ENCODE measurements around the gene AGRP.

AGRP gene

DNA sequence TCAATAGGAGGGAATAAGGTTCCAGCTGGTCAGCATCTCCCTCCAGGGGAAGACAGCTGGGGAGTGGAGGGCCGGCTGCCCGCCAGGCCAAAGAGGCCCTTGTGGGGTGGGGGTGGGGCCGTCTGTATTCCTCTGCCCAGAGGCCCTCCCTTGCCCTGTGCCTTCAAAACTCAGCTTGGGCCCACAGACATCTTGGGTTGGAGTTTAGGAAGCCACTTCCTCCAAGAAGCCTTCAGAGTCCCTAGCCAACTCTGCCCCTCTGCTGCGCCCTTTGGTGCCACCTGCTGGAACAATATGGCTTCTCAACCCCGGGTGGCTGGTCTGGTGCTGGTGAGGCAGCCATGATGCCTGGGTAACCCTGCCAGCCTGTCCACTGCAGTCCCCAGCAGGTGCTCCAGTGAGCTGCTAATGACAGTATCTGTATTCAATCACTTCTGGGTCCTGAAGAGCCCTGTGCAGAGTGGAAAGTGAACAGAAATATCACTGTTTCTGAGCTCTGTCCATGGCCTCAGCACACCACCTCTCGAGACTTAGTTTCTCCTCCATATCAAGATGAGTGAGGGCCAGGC is 35.8 kb downstream of the AGRP start:
- TF ChIP-seq EZH2phosphoT487 (IDR thresholded peaks at IDR 0.05; ENCODE audit: borderline replicate concordance, low read length): no peak
- TF ChIP-seq, protein P1, sequence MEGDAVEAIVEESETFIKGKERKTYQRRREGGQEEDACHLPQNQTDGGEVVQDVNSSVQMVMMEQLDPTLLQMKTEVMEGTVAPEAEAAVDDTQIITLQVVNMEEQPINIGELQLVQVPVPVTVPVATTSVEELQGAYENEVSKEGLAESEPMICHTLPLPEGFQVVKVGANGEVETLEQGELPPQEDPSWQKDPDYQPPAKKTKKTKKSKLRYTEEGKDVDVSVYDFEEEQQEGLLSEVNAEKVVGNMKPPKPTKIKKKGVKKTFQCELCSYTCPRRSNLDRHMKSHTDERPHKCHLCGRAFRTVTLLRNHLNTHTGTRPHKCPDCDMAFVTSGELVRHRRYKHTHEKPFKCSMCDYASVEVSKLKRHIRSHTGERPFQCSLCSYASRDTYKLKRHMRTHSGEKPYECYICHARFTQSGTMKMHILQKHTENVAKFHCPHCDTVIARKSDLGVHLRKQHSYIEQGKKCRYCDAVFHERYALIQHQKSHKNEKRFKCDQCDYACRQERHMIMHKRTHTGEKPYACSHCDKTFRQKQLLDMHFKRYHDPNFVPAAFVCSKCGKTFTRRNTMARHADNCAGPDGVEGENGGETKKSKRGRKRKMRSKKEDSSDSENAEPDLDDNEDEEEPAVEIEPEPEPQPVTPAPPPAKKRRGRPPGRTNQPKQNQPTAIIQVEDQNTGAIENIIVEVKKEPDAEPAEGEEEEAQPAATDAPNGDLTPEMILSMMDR (IDR thresholded peaks at IDR 0.05; ENCODE audit: low read depth, low read length, poor library complexity, severe bottlenecking): peak; percentile 82
- Histone ChIP-seq H4K20me1 (ENCODE audit: control insufficient read depth, insufficient read depth, low read depth, low read length) (peaks cover 5% of the 10 kb centered on the region; the same call in 1 of the 2 replicates), H3K4me2 (ENCODE audit: low read length) (no peak overlapping the region), H3K36me3 (ENCODE audit: control insufficient read depth, low read length) (peaks cover 6% of the 10 kb centered on the region; the same call in 1 of the 2 replicates), H3K9me2 (replicated peaks; ENCODE audit: control insufficient read depth, low read length) (no peaks in the 10 kb centered on the region), H3K9me3 (ENCODE audit: control insufficient read depth, insufficient read depth, low read length) (no peaks in the 10 kb centered on the region), H3K4me1 (ENCODE audit: control insufficient read depth, low read length) (no peaks in the 10 kb centered on the region), H3F3A (ENCODE audit: control insufficient read depth, insufficient read depth) (no peaks in the 10 kb centered on the region), H3K27ac (ENCODE audit: low read depth, low read length) (no peak overlapping the region), H3K4me3 (ENCODE audit: low read length) (no peak overlapping the region), H3K27me3 (ENCODE audit: control insufficient read depth, low read length) (no peaks in the 10 kb centered on the region), H3K79me2 (ENCODE audit: control insufficient read depth, low read length) (0 out of 2 replicates have a peak, but pooled peaks cover 4% of the 10 kb centered on the region)

DNA sequence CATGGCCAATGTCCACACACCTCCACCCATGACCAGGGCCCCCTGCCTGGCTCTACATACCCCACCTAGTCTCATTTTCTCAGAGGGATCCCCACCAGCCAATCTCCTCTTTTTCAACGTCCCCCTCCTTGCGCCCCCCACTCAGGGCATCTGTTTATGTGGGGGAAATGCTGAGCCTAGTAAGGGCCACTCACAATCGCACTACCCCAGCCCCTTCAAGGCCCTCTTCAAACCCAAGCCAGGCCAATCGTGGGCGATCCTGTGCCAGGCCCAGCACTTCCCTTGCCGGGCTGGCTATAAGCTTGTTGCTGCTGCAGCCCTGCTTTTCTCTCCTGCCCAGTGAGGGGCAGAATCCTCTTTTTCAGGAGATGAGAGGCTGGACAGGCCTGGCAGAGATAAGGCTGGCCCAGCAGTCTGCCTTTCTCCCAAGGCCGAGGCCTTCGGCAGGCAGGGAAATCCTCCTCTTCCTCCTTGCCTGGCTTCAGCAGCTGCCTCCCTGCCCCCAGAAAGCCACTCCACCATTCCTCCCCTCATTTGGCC is 36.3 kb downstream of the AGRP start:
- Histone ChIP-seq H3K79me2 (ENCODE audit: control insufficient read depth, low read length) (0 out of 2 replicates have a peak, but pooled peaks cover 4% of the 10 kb centered on the region), H3K4me3 (ENCODE audit: low read length) (no peak overlapping the region), H3K36me3 (ENCODE audit: control insufficient read depth, low read length) (peaks cover 6% of the 10 kb centered on the region; the same call in 1 of the 2 replicates), H3K9me3 (ENCODE audit: control insufficient read depth, insufficient read depth, low read length) (no peaks in the 10 kb centered on the region), H3K9me2 (replicated peaks; ENCODE audit: control insufficient read depth, low read length) (no peaks in the 10 kb centered on the region), H3F3A (ENCODE audit: control insufficient read depth, insufficient read depth) (no peaks in the 10 kb centered on the region), H3K27me3 (ENCODE audit: control insufficient read depth, low read length) (no peaks in the 10 kb centered on the region), H3K27ac (ENCODE audit: low read depth, low read length) (no peak overlapping the region), H4K20me1 (ENCODE audit: control insufficient read depth, insufficient read depth, low read depth, low read length) (peaks cover 5% of the 10 kb centered on the region; the same call in 1 of the 2 replicates), H3K4me1 (ENCODE audit: control insufficient read depth, low read length) (no peaks in the 10 kb centered on the region), H3K4me2 (ENCODE audit: low read length) (no peak overlapping the region)
- TF ChIP-seq EZH2phosphoT487 (IDR thresholded peaks at IDR 0.05; ENCODE audit: borderline replicate concordance, low read length): no peak
- TF ChIP-seq, protein P1 (IDR thresholded peaks at IDR 0.05; ENCODE audit: low read depth, low read length, poor library complexity, severe bottlenecking): no peak

DNA sequence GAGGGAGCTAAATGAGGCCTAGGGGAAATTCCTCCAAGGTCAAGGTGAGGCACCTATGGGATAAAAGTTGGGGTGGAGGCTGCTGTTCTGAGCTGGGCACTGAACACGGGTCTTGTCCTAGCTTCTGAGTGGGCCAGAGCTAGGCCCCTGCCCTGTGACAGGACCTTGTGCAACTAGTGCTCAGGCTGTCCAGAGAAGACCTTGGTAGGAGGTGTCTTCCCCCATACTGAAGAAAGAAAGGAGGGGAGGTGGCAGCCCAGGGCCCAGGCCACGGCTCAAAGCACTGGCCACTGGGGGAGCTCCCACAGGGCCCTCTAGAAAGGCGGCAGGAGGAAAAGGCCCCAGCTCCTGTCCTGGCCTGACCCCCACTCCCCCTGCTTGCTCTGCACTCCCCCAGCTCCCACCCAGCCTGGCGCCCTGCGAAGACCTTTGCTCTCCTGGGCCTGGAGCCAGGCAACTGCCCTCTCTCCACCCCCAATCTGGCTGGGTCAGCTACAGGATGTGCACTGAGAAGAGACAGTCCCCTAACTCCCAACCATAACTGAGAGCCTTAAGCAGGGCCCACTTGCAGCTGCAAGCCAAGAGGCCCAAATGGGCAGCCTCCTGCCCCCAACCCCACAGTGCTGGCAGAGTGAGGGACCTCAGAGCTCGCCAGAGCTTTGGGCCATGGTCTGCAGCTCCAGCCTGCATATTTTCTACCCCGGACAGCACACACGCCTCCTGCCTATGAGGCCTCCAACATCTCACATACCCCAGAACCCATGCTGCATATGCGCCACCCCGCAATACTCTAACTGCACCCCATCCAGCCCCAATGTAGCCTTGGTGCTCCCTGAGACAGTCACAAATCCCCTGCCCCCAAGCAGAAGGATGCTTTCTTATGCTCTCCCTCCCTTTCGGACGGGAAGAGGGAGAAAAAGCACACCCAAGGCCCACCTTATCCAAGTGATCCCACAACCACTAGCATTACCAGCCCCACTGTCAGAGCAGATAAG is 37.1 kb downstream of the AGRP start:
- TF ChIP-seq, protein P1 (IDR thresholded peaks at IDR 0.05; ENCODE audit: low read depth, low read length, poor library complexity, severe bottlenecking): no peak
- TF ChIP-seq EZH2phosphoT487 (IDR thresholded peaks at IDR 0.05; ENCODE audit: borderline replicate concordance, low read length): no peak
- no peaks in the 10 kb centered on the region for H3K27me3 ChIP-seq (ENCODE audit: control insufficient read depth, low read length)
- no peak overlapping the region for H3K27ac ChIP-seq (ENCODE audit: low read depth, low read length)
- H3K9me3 ChIP-seq (ENCODE audit: control insufficient read depth, insufficient read depth, low read length): no peaks in the 10 kb centered on the region
- no peak overlapping the region for H3K4me2 ChIP-seq (ENCODE audit: low read length)
- peaks cover 5% of the 10 kb centered on the region; the same call in 1 of the 2 replicates for H4K20me1 ChIP-seq (ENCODE audit: control insufficient read depth, insufficient read depth, low read depth, low read length)
- 0 out of 2 replicates have a peak, but pooled peaks cover 4% of the 10 kb centered on the region for H3K79me2 ChIP-seq (ENCODE audit: control insufficient read depth, low read length)
- H3K9me2 ChIP-seq (replicated peaks; ENCODE audit: control insufficient read depth, low read length): no peaks in the 10 kb centered on the region
- H3K4me1 ChIP-seq (ENCODE audit: control insufficient read depth, low read length): no peaks in the 10 kb centered on the region
- no peaks in the 10 kb centered on the region for H3F3A ChIP-seq (ENCODE audit: control insufficient read depth, insufficient read depth)
- H3K4me3 ChIP-seq (ENCODE audit: low read length): no peak overlapping the region
- 0 out of 2 replicates have a peak, but pooled peaks cover 6% of the 10 kb centered on the region for H3K36me3 ChIP-seq (ENCODE audit: control insufficient read depth, low read length)

All from DOHH2 (cell line).